Nephron (organoid): ENCODE measurements around the gene B3GNT8.

Experiments
- H3K27ac Mint-ChIP-seq, 3 experiments: 2 replicates each; pipeline ENCODE4 v1.8.0; 2020; ENCODE audit warnings: mixed read lengths in 3 of 3, mild to moderate bottlenecking in 2 of 3, moderate library complexity in 1 of 3
- H3K27me3 Mint-ChIP-seq: 2 replicates; pipeline ENCODE4 v1.8.0; 2021; ENCODE audit warnings: low read depth, mild to moderate bottlenecking, moderate library complexity, mixed read lengths
- H3K36me3 Mint-ChIP-seq: 2 replicates; pipeline ENCODE4 v1.8.0; 2020; ENCODE audit warnings: low read depth, mixed read lengths
- H3K4me1 Mint-ChIP-seq: 2 replicates; pipeline ENCODE4 v1.8.0; 2020; ENCODE audit warnings: mixed read lengths
- H3K4me3 Mint-ChIP-seq, 3 experiments: 2 replicates each; pipeline ENCODE4 v1.8.0; 2020; ENCODE audit warnings: mild to moderate bottlenecking in 3 of 3, mixed read lengths in 3 of 3, moderate library complexity in 2 of 3
- H3K9me3 Mint-ChIP-seq: 2 replicates; pipeline ENCODE4 v1.8.0; 2020; ENCODE audit warnings: mixed read lengths
- TF ChIP-seq, protein P1 (sequence below), 3 experiments: fragments of 200-600 bp; sonication (generic); IDR thresholded peaks; one replicate each; pipeline ENCODE4 v1.5.0; 2021; ENCODE audit warnings: antibody characterized with exemption in 3 of 3; ENCODE audit not compliant: unreplicated experiment in 3 of 3

B3GNT8 gene

DNA sequence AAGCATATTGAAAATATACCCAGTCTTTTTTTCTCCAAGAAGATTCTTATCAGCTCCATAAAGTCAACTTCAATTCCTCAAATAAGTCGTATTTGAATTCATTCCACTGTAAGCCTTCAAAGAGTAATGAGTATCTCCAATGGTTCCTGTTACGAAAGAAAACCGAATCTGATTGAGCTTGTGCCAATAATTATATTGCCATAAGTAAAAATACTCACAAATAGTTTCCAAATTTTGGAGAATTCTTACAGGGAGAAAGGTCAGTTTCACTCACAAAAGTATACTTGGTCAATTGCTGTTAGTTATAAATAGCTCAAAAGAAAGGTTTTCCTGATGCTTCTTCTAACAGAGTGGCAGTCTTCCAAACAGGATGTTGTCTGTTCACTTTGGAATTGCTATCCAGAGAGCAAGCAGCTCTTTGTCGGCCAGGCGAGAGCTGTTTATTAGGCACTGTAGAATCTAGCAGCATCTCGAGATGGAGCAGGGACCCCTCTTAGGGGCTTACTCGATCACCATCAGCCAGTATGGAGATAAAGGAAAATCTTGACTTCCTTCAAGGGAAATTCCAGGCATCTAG, 29.3 kb upstream of the B3GNT8 start:
- Mint-ChIP-seq H3K4me3 (peak overlapping the region in 1 of 3 experiments; percentile 42), H3K9me3 (no peaks in the 10 kb centered on the region), H3K27ac (peak overlapping the region in 1 of 3 experiments; percentile 89), H3K4me1 (peaks cover 6% of the 10 kb centered on the region), H3K36me3 (no peaks in the 10 kb centered on the region), H3K27me3 (peaks cover 55% of the 10 kb centered on the region)
- TF ChIP-seq, protein P1, sequence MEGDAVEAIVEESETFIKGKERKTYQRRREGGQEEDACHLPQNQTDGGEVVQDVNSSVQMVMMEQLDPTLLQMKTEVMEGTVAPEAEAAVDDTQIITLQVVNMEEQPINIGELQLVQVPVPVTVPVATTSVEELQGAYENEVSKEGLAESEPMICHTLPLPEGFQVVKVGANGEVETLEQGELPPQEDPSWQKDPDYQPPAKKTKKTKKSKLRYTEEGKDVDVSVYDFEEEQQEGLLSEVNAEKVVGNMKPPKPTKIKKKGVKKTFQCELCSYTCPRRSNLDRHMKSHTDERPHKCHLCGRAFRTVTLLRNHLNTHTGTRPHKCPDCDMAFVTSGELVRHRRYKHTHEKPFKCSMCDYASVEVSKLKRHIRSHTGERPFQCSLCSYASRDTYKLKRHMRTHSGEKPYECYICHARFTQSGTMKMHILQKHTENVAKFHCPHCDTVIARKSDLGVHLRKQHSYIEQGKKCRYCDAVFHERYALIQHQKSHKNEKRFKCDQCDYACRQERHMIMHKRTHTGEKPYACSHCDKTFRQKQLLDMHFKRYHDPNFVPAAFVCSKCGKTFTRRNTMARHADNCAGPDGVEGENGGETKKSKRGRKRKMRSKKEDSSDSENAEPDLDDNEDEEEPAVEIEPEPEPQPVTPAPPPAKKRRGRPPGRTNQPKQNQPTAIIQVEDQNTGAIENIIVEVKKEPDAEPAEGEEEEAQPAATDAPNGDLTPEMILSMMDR (IDR thresholded peaks at IDR 0.05; ENCODE audit: unreplicated experiment in 3 of 3): no peak

DNA sequence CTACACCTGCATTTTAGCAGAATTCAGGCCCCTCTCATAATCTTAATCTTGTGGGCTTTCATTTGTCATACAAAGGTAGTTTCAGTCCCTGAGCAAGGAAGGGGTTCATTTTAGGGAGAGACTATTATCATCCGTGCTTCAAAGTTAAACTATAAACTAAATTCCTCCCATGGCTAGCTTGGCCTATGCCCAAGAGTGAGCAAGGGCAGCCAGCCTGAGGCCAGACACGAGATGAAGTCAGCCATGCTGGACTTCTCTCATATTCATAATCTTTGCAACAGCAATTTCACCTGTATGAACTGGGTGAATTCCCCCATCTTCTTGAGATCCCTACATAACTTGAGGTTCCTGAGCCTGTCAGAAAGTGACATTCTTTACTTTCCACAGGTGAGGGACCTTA, 28.8 kb upstream of the B3GNT8 start:
- Mint-ChIP-seq H3K4me3 (no peak overlapping the region), H3K9me3 (no peaks in the 10 kb centered on the region), H3K36me3 (no peaks in the 10 kb centered on the region), H3K4me1 (peaks cover 6% of the 10 kb centered on the region), H3K27ac (peak overlapping the region in 1 of 3 experiments; percentile 89), H3K27me3 (peaks cover 55% of the 10 kb centered on the region)
- TF ChIP-seq, protein P1 (IDR thresholded peaks at IDR 0.05; ENCODE audit: unreplicated experiment in 3 of 3): no peak

DNA sequence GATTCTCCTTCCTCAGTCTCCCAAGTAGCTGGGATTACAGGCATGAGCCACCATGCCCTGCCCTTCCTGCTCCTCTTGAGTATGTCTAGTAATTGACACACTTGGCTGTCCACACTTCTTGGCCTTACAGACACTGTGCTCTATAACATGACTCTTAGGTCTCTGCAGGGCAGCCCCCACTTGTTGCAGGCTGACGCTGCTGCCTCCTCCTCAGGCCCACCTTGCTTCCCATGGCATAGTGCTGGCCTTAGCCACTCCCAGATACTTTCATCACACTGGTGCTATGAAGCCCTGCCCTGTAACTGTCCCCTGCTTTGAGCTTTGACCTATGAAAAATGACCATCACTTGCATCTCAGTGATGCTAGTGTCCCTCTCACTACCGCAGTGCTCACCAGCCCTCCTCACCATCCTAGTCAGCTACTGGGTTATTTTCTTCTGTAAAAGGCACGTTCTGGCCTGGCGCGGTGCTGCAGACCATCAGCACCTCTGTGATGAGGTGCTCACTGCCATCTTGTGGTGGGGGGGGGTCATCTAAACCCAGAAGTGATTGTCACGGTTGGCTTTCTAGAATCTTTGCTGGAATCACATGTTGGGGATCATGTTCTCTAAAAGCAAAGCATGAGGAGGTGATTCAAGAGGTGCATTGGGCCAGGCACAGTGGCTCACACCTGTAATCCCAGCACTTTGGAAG, 25.6 kb upstream of the B3GNT8 start:
- no peaks in the 10 kb centered on the region for H3K36me3 Mint-ChIP-seq
- TF ChIP-seq, protein P1 (IDR thresholded peaks at IDR 0.05; ENCODE audit: unreplicated experiment in 3 of 3): no peak
- no peaks in the 10 kb centered on the region for H3K9me3 Mint-ChIP-seq
- no peak overlapping the region for H3K4me3 Mint-ChIP-seq
- peaks cover 6% of the 10 kb centered on the region for H3K4me1 Mint-ChIP-seq
- H3K27ac Mint-ChIP-seq: no peak overlapping the region
- H3K27me3 Mint-ChIP-seq: peaks cover 46% of the 10 kb centered on the region

DNA sequence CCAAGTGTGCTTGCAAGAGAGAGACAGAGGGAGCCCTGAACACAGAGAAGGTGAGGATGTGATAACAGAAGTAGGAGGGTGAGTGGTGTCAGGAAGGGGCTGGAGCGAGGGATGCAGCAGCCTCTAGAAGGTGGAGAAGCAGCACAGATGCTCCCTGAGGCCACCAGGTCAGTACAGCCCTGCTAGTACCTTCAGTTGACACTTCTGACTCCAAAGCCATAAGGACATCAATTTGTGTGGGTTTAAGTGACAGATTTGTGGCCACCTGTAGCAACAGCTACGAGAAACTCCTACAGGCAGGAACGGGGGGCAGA, 22.6 kb upstream of the B3GNT8 start:
- no peak overlapping the region for H3K4me3 Mint-ChIP-seq
- H3K27ac Mint-ChIP-seq: no peak overlapping the region
- TF ChIP-seq, protein P1 (IDR thresholded peaks at IDR 0.05; ENCODE audit: unreplicated experiment in 3 of 3): no peak
- peaks cover 45% of the 10 kb centered on the region for H3K27me3 Mint-ChIP-seq
- no peaks in the 10 kb centered on the region for H3K4me1 Mint-ChIP-seq
- H3K9me3 Mint-ChIP-seq: no peaks in the 10 kb centered on the region
- H3K36me3 Mint-ChIP-seq: no peaks in the 10 kb centered on the region

DNA sequence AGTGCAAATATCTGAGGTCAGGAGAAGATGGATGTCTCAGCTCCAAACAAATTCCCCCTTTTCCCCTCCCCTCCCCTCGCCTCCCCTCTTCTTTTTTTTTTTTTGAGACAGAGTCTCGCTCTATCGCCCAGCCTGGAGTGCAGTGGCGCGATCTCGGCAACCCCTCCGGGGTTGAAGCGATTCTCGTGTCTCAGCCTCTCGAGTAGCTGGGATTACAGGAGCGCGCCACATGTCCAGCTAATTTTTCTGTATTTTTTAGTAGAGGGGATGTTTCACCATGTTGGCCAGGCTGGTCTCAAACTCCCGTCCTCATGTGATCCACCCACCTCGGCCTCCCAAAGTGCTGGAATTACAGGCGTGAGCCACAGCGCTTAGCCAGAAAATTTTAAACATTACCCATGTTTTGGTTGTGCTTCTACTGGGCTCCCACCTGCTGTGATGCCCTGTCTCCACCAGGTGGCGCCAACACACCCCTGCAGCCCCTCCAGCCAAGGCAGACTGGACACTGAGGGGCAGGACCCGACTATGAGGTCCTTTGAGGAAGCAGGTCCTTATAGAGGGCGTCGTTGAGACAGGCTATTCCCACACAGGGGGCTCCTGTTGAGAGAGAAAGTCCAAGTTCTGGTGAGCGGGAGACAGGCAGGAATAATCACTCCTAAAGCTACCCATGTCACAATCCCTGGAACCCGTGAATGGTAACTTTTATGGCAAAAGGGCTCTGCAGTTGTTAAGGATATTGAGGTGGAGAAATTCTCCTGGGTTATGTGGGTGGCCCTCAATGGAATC, 22.1 kb upstream of the B3GNT8 start:
- Mint-ChIP-seq H3K36me3 (no peaks in the 10 kb centered on the region), H3K4me3 (peak overlapping the region in 2 of 3 experiments; percentile 21 to 62), H3K9me3 (no peaks in the 10 kb centered on the region), H3K27me3 (peaks cover 44% of the 10 kb centered on the region), H3K27ac (no peak overlapping the region), H3K4me1 (no peaks in the 10 kb centered on the region)
- TF ChIP-seq, protein P1 (IDR thresholded peaks at IDR 0.05; ENCODE audit: unreplicated experiment in 3 of 3): peak; percentile 96 to 98 (median 98)
